ENCODE results near the gene ERG.

DNA sequence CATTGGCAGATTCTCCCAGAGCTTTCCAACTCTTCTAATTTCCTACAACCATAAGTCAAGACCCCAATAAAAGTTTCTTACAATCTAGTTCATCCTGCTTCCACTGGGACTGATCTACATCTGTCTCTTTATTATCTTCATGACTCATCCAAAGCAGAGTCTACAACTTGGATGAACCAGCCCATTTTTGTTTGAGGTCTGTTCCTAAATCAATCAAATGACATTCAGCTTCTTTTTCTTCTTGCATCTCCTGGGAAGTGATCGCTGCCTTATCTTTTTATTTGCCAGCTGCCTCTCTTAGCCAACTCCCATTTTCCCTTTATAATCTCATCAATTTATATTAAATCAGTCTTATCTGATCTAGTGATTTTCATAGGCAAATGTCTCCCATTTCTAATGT lies 105.6 kb downstream of the ERG start:
- no peak for TF ChIP-seq POLR2AphosphoS5 (IDR thresholded peaks at IDR 0.05)
- TF ChIP-seq, protein P1, sequence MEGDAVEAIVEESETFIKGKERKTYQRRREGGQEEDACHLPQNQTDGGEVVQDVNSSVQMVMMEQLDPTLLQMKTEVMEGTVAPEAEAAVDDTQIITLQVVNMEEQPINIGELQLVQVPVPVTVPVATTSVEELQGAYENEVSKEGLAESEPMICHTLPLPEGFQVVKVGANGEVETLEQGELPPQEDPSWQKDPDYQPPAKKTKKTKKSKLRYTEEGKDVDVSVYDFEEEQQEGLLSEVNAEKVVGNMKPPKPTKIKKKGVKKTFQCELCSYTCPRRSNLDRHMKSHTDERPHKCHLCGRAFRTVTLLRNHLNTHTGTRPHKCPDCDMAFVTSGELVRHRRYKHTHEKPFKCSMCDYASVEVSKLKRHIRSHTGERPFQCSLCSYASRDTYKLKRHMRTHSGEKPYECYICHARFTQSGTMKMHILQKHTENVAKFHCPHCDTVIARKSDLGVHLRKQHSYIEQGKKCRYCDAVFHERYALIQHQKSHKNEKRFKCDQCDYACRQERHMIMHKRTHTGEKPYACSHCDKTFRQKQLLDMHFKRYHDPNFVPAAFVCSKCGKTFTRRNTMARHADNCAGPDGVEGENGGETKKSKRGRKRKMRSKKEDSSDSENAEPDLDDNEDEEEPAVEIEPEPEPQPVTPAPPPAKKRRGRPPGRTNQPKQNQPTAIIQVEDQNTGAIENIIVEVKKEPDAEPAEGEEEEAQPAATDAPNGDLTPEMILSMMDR (IDR thresholded peaks at IDR 0.05), result no peak
